ENCODE results near the gene BAIAP2L2. TPM values are rescaled to one million over a fixed set of nuclear protein-coding genes. Genes with fewer than 3 reads are reported as not detected.

Gene BAIAP2L2
- total and polyA plus RNA-seq, 2 donors (not counting 1 experiment from before 2014, with no cell fraction given), result 0.16 to 0.83 TPM

DNA sequence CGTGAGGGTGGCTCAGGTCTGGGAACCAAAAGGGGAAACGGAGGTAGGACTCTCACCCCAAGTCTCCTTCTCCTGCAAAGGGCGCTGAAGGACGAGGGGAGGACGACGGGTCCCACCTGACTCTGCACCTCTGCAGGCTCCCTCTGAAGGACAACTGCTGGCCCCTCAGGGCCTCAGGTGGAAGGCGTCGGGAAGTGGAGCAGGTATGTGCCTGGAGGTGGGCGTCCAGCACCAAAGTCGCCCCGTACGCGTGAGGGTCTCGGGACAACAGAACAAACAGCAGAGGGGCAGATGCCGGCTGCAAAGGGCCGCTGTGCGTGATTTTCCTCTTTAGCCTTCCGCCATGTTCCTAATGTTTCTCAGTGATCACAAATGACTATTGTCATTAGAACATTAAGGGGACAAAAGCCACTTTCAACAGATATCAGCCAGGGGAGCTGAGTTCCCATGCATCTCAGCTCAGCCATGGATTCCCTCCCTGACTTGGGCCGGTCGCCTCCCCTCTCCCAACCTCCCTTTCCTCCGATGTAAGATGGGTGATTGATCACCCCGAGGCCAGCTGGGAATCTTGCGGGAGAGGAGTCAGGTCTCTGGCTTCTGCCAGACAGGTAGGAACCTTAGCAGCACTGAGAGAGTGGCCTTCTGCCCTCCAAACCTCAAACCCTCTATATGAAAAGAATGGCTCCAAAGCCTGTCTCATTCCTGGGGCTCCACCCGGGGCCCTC lies 27.3 kb downstream of the BAIAP2L2 start:
- H3K36me3 ChIP-seq (ENCODE audit: control insufficient read depth, insufficient read depth, low read length), result no peaks in the 10 kb centered on the region
- no peaks in the 10 kb centered on the region for H3K79me2 ChIP-seq (ENCODE audit: control insufficient read depth, insufficient read depth, low read length)
- no peaks in the 10 kb centered on the region for H3K9me3 ChIP-seq (ENCODE audit: control insufficient read depth, insufficient read depth, low read depth, low read length)
- no peak for DNase-seq (ENCODE audit: low read depth in 2 of 2)
- no peak overlapping the region for H3K27ac ChIP-seq (ENCODE audit: insufficient read depth, low read length)
- H4K20me1 ChIP-seq (ENCODE audit: control insufficient read depth, extremely low read depth, insufficient read depth, low read length), result no peaks in the 10 kb centered on the region
- no peak overlapping the region for H3K9ac ChIP-seq (ENCODE audit: insufficient read depth, low read length)
- H3K4me3 ChIP-seq (replicated peaks in 1 of 4; ENCODE audit: control extremely low read depth in 1 of 4, insufficient read depth in 1 of 4, low read depth in 3 of 4, low read length in 4 of 4), result no peak overlapping the region
- TF ChIP-seq EZH2 (IDR thresholded peaks at IDR 0.05; ENCODE audit: low read length, missing control alignments), result no peak
- TF ChIP-seq, protein P1, sequence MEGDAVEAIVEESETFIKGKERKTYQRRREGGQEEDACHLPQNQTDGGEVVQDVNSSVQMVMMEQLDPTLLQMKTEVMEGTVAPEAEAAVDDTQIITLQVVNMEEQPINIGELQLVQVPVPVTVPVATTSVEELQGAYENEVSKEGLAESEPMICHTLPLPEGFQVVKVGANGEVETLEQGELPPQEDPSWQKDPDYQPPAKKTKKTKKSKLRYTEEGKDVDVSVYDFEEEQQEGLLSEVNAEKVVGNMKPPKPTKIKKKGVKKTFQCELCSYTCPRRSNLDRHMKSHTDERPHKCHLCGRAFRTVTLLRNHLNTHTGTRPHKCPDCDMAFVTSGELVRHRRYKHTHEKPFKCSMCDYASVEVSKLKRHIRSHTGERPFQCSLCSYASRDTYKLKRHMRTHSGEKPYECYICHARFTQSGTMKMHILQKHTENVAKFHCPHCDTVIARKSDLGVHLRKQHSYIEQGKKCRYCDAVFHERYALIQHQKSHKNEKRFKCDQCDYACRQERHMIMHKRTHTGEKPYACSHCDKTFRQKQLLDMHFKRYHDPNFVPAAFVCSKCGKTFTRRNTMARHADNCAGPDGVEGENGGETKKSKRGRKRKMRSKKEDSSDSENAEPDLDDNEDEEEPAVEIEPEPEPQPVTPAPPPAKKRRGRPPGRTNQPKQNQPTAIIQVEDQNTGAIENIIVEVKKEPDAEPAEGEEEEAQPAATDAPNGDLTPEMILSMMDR (conservative IDR thresholded peaks at IDR 0.05 in 1 of 2, IDR thresholded peaks at IDR 0.05 in 1 of 2; ENCODE audit: low read depth in 1 of 2, low read length in 2 of 2), result no peak
- H3K27me3 ChIP-seq (ENCODE audit: control insufficient read depth, insufficient read depth, low read length), result peaks cover 8% of the 10 kb centered on the region
- H3K4me1 ChIP-seq (ENCODE audit: control insufficient read depth, extremely low read depth, insufficient read depth, low read length), result no peaks in the 10 kb centered on the region
- H2AFZ ChIP-seq (ENCODE audit: low read length), result no peak overlapping the region
- no peak overlapping the region for H3K4me2 ChIP-seq (ENCODE audit: extremely low read depth, insufficient read depth, low read length)

DNA sequence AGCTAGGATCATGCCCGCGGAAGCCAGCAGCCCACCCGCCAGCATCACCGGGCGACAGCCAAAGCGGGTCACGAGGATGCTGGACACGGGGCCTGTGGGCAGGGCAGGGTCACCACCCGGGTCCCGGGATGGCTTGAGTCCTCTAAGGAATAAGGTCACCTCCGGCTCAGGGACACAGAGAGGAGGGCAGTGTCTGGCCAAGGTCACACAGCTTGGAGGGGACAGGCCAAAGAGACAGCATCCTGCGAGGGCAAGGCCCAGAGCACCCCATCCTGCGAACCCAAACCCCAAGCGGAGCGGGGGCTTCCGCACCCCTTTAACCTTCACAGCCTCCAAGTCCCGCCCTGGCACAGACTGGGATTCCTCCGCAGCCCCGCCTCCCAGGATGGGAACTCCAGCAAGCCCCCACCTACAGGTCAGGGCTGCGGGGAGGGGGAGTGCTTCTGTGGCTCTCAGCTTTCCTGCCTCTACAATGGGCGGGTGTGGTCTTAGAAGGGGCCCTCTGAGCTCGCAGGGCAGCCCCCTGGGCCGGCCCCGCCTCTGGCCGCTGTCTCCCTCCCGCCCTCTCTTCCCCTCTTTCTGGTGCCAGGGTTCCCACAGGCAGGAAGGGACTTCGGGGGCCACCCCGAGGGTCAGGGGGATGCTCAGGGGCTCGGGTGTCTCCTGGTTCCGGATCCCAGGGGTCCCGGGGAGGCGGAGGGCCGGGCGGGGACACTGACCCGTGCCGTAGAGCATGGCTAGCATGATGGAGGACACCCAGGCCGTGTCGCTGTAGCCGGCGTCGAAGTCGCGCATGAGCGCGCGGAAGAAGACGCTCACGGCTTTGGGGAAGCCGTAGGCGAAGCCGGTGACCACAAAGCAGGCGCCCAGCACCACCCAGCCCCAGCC lies 28.3 kb downstream of the BAIAP2L2 start:
- no peaks in the 10 kb centered on the region for H3K9me3 ChIP-seq (ENCODE audit: control insufficient read depth, insufficient read depth, low read depth, low read length)
- DNase-seq (ENCODE audit: low read depth in 2 of 2), result no peak
- no peaks in the 10 kb centered on the region for H3K4me1 ChIP-seq (ENCODE audit: control insufficient read depth, extremely low read depth, insufficient read depth, low read length)
- no peaks in the 10 kb centered on the region for H3K36me3 ChIP-seq (ENCODE audit: control insufficient read depth, insufficient read depth, low read length)
- H3K9ac ChIP-seq (ENCODE audit: insufficient read depth, low read length), result no peak overlapping the region
- no peak overlapping the region for H3K4me3 ChIP-seq (replicated peaks in 1 of 4; ENCODE audit: control extremely low read depth in 1 of 4, insufficient read depth in 1 of 4, low read depth in 3 of 4, low read length in 4 of 4)
- TF ChIP-seq EZH2 (IDR thresholded peaks at IDR 0.05; ENCODE audit: low read length, missing control alignments), result no peak
- TF ChIP-seq, protein P1 (conservative IDR thresholded peaks at IDR 0.05 in 1 of 2, IDR thresholded peaks at IDR 0.05 in 1 of 2; ENCODE audit: low read depth in 1 of 2, low read length in 2 of 2), result no peak
- H4K20me1 ChIP-seq (ENCODE audit: control insufficient read depth, extremely low read depth, insufficient read depth, low read length), result no peaks in the 10 kb centered on the region
- no peak overlapping the region for H3K4me2 ChIP-seq (ENCODE audit: extremely low read depth, insufficient read depth, low read length)
- peaks cover 8% of the 10 kb centered on the region for H3K27me3 ChIP-seq (ENCODE audit: control insufficient read depth, insufficient read depth, low read length)
- no peak overlapping the region for H2AFZ ChIP-seq (ENCODE audit: low read length)
- no peak overlapping the region for H3K27ac ChIP-seq (ENCODE audit: insufficient read depth, low read length)
- H3K79me2 ChIP-seq (ENCODE audit: control insufficient read depth, insufficient read depth, low read length), result no peaks in the 10 kb centered on the region

DNA sequence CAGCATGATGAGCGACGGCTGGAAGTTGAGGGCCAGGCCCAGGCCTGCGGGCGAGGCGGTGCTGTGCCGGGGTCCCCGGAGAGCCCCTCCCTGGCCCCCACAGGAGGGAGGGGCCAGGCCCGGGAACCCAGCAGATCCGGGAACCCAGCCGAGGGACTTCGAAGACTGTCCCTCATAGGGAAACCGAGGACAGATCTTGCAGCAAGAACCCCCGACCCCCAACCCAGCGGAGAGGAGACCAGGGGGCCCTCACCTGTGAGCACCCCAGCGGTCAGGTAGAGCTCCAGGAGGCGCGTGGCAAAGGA lies 28.9 kb downstream of the BAIAP2L2 start:
- Histone ChIP-seq H3K4me2 (ENCODE audit: extremely low read depth, insufficient read depth, low read length) (peak overlapping the region; percentile 8), H3K4me1 (ENCODE audit: control insufficient read depth, extremely low read depth, insufficient read depth, low read length) (no peaks in the 10 kb centered on the region), H3K4me3 (replicated peaks in 1 of 4; ENCODE audit: control extremely low read depth in 1 of 4, insufficient read depth in 1 of 4, low read depth in 3 of 4, low read length in 4 of 4) (no peak overlapping the region), H3K36me3 (ENCODE audit: control insufficient read depth, insufficient read depth, low read length) (no peaks in the 10 kb centered on the region), H4K20me1 (ENCODE audit: control insufficient read depth, extremely low read depth, insufficient read depth, low read length) (no peaks in the 10 kb centered on the region), H3K9me3 (ENCODE audit: control insufficient read depth, insufficient read depth, low read depth, low read length) (no peaks in the 10 kb centered on the region), H2AFZ (ENCODE audit: low read length) (no peak overlapping the region), H3K27me3 (ENCODE audit: control insufficient read depth, insufficient read depth, low read length) (peaks cover 8% of the 10 kb centered on the region), H3K79me2 (ENCODE audit: control insufficient read depth, insufficient read depth, low read length) (no peaks in the 10 kb centered on the region), H3K27ac (ENCODE audit: insufficient read depth, low read length) (no peak overlapping the region), H3K9ac (ENCODE audit: insufficient read depth, low read length) (no peak overlapping the region)
- DNase-seq (ENCODE audit: low read depth in 2 of 2), result no peak
- TF ChIP-seq, protein P1 (conservative IDR thresholded peaks at IDR 0.05 in 1 of 2, IDR thresholded peaks at IDR 0.05 in 1 of 2; ENCODE audit: low read depth in 1 of 2, low read length in 2 of 2), result no peak
- no peak for TF ChIP-seq EZH2 (IDR thresholded peaks at IDR 0.05; ENCODE audit: low read length, missing control alignments)

Data from fibroblast of lung (primary cell).